GM23338 (cell line): Measurements from ENCODE around the gene NFKBIZ. TPM values are rescaled to one million over a fixed set of nuclear protein-coding genes. Genes with fewer than 3 reads are reported as not detected.

Experiments used
- ATAC-seq: fragments of 200-7000 bp; cut with Tn5 transposase; 3 replicates; pipeline ENCODE4 v1.9.1; 2020
- DNase-seq: peaks from one replicate; pipeline ENCODE4 v3.0.0-alpha.2; 2015; ENCODE audit warnings: low spot score
- H2AFZ ChIP-seq: fragments of 200-600 bp; sonication (generic); 2 replicates; pipeline ENCODE4 v1.8.0; 2016; ENCODE audit warnings: antibody characterized with exemption, mild to moderate bottlenecking, moderate library complexity
- H3F3A ChIP-seq: fragments of 200-600 bp; sonication (generic); replicated peaks from 2 replicates; pipeline ENCODE4 v1.8.0; 2017; ENCODE audit warnings: antibody characterized with exemption, mixed run types, low read depth
- H3K27ac ChIP-seq: fragments of 200-600 bp; sonication (generic); 2 replicates; pipeline ENCODE4 v1.6.1; 2016; ENCODE audit warnings: low read depth
- H3K27me3 ChIP-seq: fragments of 200-600 bp; sonication (generic); 2 replicates; pipeline ENCODE4 v1.8.0; 2016; ENCODE audit warnings: mild to moderate bottlenecking, mixed run types, moderate library complexity; ENCODE audit not compliant: insufficient read depth
- H3K36me3 ChIP-seq: fragments of 200-600 bp; sonication (generic); 2 replicates; pipeline ENCODE4 v1.8.0; 2016; ENCODE audit warnings: mild to moderate bottlenecking; ENCODE audit not compliant: insufficient read depth
- H3K4me1 ChIP-seq: fragments of 200-600 bp; sonication (generic); 2 replicates; pipeline ENCODE4 v1.8.0; 2016; ENCODE audit warnings: mild to moderate bottlenecking, moderate library complexity; ENCODE audit not compliant: insufficient read depth
- H3K4me2 ChIP-seq: fragments of 200-600 bp; sonication (generic); 2 replicates; pipeline ENCODE4 v1.7.1; 2017; ENCODE audit warnings: mixed run types
- H3K4me3 ChIP-seq: fragments of 200-600 bp; sonication (generic); 2 replicates; pipeline ENCODE4 v1.6.1; 2016; ENCODE audit warnings: mixed run types
- H3K79me2 ChIP-seq: fragments of 200-600 bp; sonication (generic); replicated peaks from 2 replicates; pipeline ENCODE4 v1.8.0; 2017; ENCODE audit warnings: mild to moderate bottlenecking; ENCODE audit not compliant: insufficient read depth
- H3K9me2 ChIP-seq: fragments of 200-600 bp; sonication (generic); 2 replicates; pipeline ENCODE4 v1.8.0; 2017; ENCODE audit not compliant: insufficient read depth
- H4K20me1 ChIP-seq: fragments of 200-600 bp; sonication (generic); replicated peaks from 2 replicates; pipeline ENCODE4 v1.8.0; 2017; ENCODE audit warnings: mild to moderate bottlenecking; ENCODE audit not compliant: insufficient read depth
- H3K27ac Mint-ChIP-seq: 2 replicates; pipeline ENCODE4 v1.8.0; 2020; ENCODE audit warnings: inconsistent platforms, mild to moderate bottlenecking, moderate library complexity, mixed read lengths
- H3K27me3 Mint-ChIP-seq: 3 replicates; pipeline ENCODE4 v1.8.0; 2022; ENCODE audit warnings: low read depth, mild to moderate bottlenecking, moderate library complexity, mixed read lengths, inconsistent platforms; ENCODE audit not compliant: insufficient read depth, poor library complexity
- H3K36me3 Mint-ChIP-seq: 3 replicates; pipeline ENCODE4 v1.8.0; 2021; ENCODE audit warnings: low read depth, mild to moderate bottlenecking, inconsistent platforms, moderate library complexity, mixed read lengths
- H3K4me1 Mint-ChIP-seq: 3 replicates; pipeline ENCODE4 v1.8.0; 2020; ENCODE audit warnings: mild to moderate bottlenecking, inconsistent platforms, mixed read lengths
- H3K4me3 Mint-ChIP-seq: 3 replicates; pipeline ENCODE4 v1.8.0; 2021; ENCODE audit warnings: moderate library complexity, mild to moderate bottlenecking, inconsistent platforms, mixed read lengths
- H3K9me3 Mint-ChIP-seq: 3 replicates; pipeline ENCODE4 v1.8.0; 2020; ENCODE audit warnings: moderate library complexity, mild to moderate bottlenecking, inconsistent platforms, mixed read lengths
- CREB1 ChIP-seq: fragments of 250-450 bp; sonication (Bioruptor Pico); IDR thresholded peaks from 2 replicates; pipeline ENCODE4 v1.5.0; 2020; ENCODE audit warnings: low read depth, mild to moderate bottlenecking, moderate library complexity
- EZH2 ChIP-seq: fragments of 200-600 bp; sonication (generic); IDR thresholded peaks from one replicate; pipeline ENCODE4 v1.8.0; 2017; ENCODE audit warnings: antibody characterized with exemption, mild to moderate bottlenecking, low read depth; ENCODE audit not compliant: unreplicated experiment
- EZH2phosphoT487 ChIP-seq: fragments of 200-600 bp; sonication (generic); IDR thresholded peaks from one replicate; pipeline ENCODE4 v1.8.1; 2018; ENCODE audit warnings: antibody characterized with exemption; ENCODE audit not compliant: unreplicated experiment
- JUNB ChIP-seq: IDR thresholded peaks from one replicate; pipeline ENCODE4 v1.6.1; 2016; ENCODE audit warnings: antibody characterized with exemption; ENCODE audit not compliant: unreplicated experiment
- NANOG ChIP-seq: IDR thresholded peaks from 2 replicates; pipeline ENCODE4 v1.6.1; 2016; ENCODE audit warnings: antibody characterized with exemption, borderline replicate concordance
- POLR2AphosphoS5 ChIP-seq: IDR thresholded peaks from 2 replicates; pipeline ENCODE4 v1.6.1; 2016; ENCODE audit warnings: antibody characterized with exemption, low read depth
- STAT1 ChIP-seq: IDR thresholded peaks from one replicate; pipeline ENCODE4 v1.6.1; 2016; ENCODE audit warnings: antibody characterized with exemption; ENCODE audit not compliant: unreplicated experiment
- ZNF114 ChIP-seq: fragments of 250-450 bp; sonication (Bioruptor Pico); IDR thresholded peaks from 2 replicates; pipeline ENCODE4 v1.5.0; 2020; ENCODE audit warnings: mild to moderate bottlenecking, moderate library complexity
- ZNF331 ChIP-seq: fragments of 250-450 bp; sonication (Bioruptor Pico); IDR thresholded peaks from 2 replicates; pipeline ENCODE4 v1.5.0; 2020; ENCODE audit warnings: low read depth, mild to moderate bottlenecking, moderate library complexity
- polyA plus RNA-seq: library from polyadenylated mRNA; unstranded; fragments of >200 nt; fragmentation: Nextera tagmentation; extraction: Ambion mirVana; gene quantifications from 2 replicates; pipeline ENCODE4 v1.2.1, GENCODE V29; 2016
- total RNA-seq: library from RNA; depleted of rRNA; stranded (reverse); fragments of >200 nt; shearing (Covaris generic); gene quantifications from 2 replicates; pipeline ENCODE4 v1.2.3, GENCODE V29; 2014
- TF ChIP-seq, protein P1 (sequence below): IDR thresholded peaks from 2 replicates; pipeline ENCODE4 v1.6.1; 2016; ENCODE audit warnings: antibody characterized with exemption
- TF ChIP-seq, protein P2 (sequence below): fragments of 250-450 bp; sonication (Bioruptor Pico); IDR thresholded peaks from 2 replicates; pipeline ENCODE4 v1.5.0; 2020; ENCODE audit warnings: mild to moderate bottlenecking, moderate library complexity
- TF ChIP-seq, protein P3 (sequence below): IDR thresholded peaks from one replicate; pipeline ENCODE4 v1.6.1; 2018; ENCODE audit warnings: antibody characterized with exemption; ENCODE audit not compliant: unreplicated experiment
- TF ChIP-seq, protein P4 (sequence below), 2 experiments: fragments of 200-600 bp in 1 of 2; sonication (generic) in 1 of 2; conservative IDR thresholded peaks; 2 replicates each; pipeline versions ENCODE4 v1.5.1 to v1.6.1; 2016 to 2017; ENCODE audit warnings: antibody characterized with exemption in 2 of 2, low read depth in 2 of 2, mild to moderate bottlenecking in 2 of 2, moderate library complexity in 1 of 2

Gene NFKBIZ
- total and polyA plus RNA-seq, 2 experiments from 2014 or later, result 14.1 to 18.2 TPM

DNA sequence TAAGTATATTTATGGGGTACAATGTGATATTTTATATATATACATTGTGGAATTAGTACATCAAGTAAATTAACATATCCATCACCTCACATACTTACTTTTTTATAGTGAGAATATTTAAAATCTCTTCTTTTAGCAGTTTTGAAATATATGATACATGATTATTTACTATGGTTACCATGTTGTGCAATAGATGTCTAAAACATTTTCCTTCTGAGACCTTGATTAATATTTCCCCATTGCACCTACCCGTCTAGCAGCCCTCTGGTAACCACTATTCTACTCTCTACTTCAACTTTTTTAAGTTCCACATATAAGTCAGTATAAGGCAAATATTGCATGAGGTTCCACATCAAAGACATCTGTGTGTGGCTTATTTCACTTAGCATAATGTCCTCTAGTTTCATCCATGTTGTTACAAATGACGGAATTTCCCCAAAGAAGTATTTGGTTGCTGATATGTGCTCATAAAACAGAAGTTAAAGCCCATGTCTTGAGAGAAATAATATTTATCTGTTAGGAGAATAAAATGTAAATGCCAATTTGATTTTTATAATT lies 29.6 kb upstream of the NFKBIZ start:
- TF ChIP-seq POLR2AphosphoS5 (no peak), EZH2phosphoT487 (no peak), ZNF331 (no peak), STAT1 (no peak), CREB1 (CRISPR knock-in tag) (no peak), ZNF114 (CRISPR knock-in tag) (no peak), JUNB (no peak), NANOG (no peak), EZH2 (no peak)
- TF ChIP-seq, protein P1, sequence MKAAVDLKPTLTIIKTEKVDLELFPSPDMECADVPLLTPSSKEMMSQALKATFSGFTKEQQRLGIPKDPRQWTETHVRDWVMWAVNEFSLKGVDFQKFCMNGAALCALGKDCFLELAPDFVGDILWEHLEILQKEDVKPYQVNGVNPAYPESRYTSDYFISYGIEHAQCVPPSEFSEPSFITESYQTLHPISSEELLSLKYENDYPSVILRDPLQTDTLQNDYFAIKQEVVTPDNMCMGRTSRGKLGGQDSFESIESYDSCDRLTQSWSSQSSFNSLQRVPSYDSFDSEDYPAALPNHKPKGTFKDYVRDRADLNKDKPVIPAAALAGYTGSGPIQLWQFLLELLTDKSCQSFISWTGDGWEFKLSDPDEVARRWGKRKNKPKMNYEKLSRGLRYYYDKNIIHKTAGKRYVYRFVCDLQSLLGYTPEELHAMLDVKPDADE, result no peak
- TF ChIP-seq, protein P2, sequence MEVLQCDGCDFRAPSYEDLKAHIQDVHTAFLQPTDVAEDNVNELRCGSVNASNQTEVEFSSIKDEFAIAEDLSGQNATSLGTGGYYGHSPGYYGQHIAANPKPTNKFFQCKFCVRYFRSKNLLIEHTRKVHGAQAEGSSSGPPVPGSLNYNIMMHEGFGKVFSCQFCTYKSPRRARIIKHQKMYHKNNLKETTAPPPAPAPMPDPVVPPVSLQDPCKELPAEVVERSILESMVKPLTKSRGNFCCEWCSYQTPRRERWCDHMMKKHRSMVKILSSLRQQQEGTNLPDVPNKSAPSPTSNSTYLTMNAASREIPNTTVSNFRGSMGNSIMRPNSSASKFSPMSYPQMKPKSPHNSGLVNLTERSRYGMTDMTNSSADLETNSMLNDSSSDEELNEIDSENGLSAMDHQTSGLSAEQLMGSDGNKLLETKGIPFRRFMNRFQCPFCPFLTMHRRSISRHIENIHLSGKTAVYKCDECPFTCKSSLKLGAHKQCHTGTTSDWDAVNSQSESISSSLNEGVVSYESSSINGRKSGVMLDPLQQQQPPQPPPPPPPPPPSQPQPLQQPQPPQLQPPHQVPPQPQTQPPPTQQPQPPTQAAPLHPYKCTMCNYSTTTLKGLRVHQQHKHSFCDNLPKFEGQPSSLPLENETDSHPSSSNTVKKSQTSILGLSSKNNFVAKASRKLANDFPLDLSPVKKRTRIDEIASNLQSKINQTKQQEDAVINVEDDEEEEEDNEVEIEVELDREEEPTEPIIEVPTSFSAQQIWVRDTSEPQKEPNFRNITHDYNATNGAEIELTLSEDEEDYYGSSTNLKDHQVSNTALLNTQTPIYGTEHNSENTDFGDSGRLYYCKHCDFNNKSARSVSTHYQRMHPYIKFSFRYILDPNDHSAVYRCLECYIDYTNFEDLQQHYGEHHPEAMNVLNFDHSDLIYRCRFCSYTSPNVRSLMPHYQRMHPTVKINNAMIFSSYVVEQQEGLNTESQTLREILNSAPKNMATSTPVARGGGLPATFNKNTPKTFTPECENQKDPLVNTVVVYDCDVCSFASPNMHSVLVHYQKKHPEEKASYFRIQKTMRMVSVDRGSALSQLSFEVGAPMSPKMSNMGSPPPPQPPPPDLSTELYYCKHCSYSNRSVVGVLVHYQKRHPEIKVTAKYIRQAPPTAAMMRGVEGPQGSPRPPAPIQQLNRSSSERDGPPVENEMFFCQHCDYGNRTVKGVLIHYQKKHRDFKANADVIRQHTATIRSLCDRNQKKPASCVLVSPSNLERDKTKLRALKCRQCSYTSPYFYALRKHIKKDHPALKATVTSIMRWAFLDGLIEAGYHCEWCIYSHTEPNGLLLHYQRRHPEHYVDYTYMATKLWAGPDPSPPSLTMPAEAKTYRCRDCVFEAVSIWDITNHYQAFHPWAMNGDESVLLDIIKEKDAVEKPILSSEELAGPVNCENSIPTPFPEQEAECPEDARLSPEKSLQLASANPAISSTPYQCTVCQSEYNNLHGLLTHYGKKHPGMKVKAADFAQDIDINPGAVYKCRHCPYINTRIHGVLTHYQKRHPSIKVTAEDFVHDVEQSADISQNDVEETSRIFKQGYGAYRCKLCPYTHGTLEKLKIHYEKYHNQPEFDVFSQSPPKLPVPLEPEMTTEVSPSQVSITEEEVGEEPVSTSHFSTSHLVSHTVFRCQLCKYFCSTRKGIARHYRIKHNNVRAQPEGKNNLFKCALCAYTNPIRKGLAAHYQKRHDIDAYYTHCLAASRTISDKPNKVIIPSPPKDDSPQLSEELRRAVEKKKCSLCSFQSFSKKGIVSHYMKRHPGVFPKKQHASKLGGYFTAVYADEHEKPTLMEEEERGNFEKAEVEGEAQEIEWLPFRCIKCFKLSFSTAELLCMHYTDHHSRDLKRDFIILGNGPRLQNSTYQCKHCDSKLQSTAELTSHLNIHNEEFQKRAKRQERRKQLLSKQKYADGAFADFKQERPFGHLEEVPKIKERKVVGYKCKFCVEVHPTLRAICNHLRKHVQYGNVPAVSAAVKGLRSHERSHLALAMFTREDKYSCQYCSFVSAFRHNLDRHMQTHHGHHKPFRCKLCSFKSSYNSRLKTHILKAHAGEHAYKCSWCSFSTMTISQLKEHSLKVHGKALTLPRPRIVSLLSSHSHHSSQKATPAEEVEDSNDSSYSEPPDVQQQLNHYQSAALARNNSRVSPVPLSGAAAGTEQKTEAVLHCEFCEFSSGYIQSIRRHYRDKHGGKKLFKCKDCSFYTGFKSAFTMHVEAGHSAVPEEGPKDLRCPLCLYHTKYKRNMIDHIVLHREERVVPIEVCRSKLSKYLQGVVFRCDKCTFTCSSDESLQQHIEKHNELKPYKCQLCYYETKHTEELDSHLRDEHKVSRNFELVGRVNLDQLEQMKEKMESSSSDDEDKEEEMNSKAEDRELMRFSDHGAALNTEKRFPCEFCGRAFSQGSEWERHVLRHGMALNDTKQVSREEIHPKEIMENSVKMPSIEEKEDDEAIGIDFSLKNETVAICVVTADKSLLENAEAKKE (CRISPR knock-in tag), result no peak
- TF ChIP-seq, protein P3, sequence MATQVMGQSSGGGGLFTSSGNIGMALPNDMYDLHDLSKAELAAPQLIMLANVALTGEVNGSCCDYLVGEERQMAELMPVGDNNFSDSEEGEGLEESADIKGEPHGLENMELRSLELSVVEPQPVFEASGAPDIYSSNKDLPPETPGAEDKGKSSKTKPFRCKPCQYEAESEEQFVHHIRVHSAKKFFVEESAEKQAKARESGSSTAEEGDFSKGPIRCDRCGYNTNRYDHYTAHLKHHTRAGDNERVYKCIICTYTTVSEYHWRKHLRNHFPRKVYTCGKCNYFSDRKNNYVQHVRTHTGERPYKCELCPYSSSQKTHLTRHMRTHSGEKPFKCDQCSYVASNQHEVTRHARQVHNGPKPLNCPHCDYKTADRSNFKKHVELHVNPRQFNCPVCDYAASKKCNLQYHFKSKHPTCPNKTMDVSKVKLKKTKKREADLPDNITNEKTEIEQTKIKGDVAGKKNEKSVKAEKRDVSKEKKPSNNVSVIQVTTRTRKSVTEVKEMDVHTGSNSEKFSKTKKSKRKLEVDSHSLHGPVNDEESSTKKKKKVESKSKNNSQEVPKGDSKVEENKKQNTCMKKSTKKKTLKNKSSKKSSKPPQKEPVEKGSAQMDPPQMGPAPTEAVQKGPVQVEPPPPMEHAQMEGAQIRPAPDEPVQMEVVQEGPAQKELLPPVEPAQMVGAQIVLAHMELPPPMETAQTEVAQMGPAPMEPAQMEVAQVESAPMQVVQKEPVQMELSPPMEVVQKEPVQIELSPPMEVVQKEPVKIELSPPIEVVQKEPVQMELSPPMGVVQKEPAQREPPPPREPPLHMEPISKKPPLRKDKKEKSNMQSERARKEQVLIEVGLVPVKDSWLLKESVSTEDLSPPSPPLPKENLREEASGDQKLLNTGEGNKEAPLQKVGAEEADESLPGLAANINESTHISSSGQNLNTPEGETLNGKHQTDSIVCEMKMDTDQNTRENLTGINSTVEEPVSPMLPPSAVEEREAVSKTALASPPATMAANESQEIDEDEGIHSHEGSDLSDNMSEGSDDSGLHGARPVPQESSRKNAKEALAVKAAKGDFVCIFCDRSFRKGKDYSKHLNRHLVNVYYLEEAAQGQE, result no peak
- TF ChIP-seq, protein P4, sequence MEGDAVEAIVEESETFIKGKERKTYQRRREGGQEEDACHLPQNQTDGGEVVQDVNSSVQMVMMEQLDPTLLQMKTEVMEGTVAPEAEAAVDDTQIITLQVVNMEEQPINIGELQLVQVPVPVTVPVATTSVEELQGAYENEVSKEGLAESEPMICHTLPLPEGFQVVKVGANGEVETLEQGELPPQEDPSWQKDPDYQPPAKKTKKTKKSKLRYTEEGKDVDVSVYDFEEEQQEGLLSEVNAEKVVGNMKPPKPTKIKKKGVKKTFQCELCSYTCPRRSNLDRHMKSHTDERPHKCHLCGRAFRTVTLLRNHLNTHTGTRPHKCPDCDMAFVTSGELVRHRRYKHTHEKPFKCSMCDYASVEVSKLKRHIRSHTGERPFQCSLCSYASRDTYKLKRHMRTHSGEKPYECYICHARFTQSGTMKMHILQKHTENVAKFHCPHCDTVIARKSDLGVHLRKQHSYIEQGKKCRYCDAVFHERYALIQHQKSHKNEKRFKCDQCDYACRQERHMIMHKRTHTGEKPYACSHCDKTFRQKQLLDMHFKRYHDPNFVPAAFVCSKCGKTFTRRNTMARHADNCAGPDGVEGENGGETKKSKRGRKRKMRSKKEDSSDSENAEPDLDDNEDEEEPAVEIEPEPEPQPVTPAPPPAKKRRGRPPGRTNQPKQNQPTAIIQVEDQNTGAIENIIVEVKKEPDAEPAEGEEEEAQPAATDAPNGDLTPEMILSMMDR (conservative IDR thresholded peaks at IDR 0.05; ENCODE audit: low read depth in 2 of 2), result no peak
- H3K4me1 ChIP-seq, result no peaks in the 10 kb centered on the region
- H3F3A ChIP-seq, result no peaks in the 10 kb centered on the region
- H3K27me3 ChIP-seq, result no peaks in the 10 kb centered on the region
- no peaks in the 10 kb centered on the region for H3K9me2 ChIP-seq
- Mint-ChIP-seq H3K27me3 (peaks cover 4% of the 10 kb centered on the region), H3K27ac (no peak overlapping the region), H3K36me3 (0 out of 3 replicates have a peak, but pooled peaks cover 6% of the 10 kb centered on the region), H3K4me3 (no peak overlapping the region), H3K4me1 (no peaks in the 10 kb centered on the region), H3K9me3 (no peaks in the 10 kb centered on the region)
- H3K36me3 ChIP-seq, result peaks cover 3% of the 10 kb centered on the region; the same call in 1 of the 2 replicates
- no peak overlapping the region for H3K27ac ChIP-seq
- DNase-seq, result no peak
- no peaks in the 10 kb centered on the region for H3K79me2 ChIP-seq
- H2AFZ ChIP-seq, result no peak overlapping the region
- no peak overlapping the region for H3K4me3 ChIP-seq
- no peak for ATAC-seq
- no peak overlapping the region for H3K4me2 ChIP-seq
- H4K20me1 ChIP-seq, result no peaks in the 10 kb centered on the region
